K562 treated with DMSO at 1 percent for 48 hours (cell line): ENCODE data around the gene CHD1L. TPM values are rescaled to one million over a fixed set of nuclear protein-coding genes. Genes with fewer than 3 reads are reported as not detected.

Experiments used
- total RNA-seq: library from RNA; unstranded; fragments of 300-600 nt; gene quantifications from 2 replicates; pipeline ENCODE4 v1.2.3, GENCODE V29; 2022; ENCODE audit warnings: low replicate concordance; ENCODE audit errors: extremely low read depth

The CHD1L gene
- total RNA-seq: not detected in 2 replicates

DNA sequence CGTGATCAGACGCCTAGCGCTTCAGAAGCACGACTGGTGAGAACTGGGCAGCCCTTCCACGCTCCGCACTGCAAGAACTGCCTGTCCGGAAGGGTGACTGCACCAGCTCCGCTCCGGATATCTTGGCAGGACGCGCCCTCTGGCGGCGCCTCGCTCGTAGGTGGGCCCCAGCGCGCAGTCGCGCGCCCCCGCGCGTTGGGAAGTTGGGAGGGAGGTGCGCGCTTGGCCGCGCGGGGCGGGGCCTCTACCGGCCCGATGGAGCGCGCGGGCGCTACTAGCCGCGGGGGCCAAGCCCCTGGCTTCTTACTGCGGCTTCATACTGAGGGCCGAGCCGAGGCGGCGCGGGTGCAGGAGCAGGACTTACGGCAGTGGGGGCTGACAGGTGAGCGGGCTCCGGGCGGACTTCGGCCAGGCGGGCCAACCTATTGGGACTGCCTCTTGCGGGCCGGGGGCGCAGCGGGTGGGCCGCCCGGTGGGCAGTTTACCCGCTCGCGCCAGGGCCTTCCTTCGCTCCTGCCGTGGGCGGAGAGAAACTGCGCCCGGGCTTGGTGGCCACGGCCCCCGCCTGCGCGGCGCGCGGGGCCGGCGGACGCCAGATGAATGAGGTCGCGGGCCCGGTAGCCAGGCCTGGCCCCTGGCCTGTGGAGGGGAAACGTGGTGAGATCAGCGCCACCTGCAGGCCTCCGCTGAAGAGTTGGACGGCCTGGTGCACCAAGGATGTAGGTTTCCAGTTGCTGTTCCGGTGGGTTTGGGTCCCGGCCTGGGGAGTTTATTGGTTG lies at the start of gene CHD1L:
CHD1L (plus strand) TSS at position 236 of the 779 bp plus-strand sequence; CDS start at position 256, 20 bp downstream.

DNA sequence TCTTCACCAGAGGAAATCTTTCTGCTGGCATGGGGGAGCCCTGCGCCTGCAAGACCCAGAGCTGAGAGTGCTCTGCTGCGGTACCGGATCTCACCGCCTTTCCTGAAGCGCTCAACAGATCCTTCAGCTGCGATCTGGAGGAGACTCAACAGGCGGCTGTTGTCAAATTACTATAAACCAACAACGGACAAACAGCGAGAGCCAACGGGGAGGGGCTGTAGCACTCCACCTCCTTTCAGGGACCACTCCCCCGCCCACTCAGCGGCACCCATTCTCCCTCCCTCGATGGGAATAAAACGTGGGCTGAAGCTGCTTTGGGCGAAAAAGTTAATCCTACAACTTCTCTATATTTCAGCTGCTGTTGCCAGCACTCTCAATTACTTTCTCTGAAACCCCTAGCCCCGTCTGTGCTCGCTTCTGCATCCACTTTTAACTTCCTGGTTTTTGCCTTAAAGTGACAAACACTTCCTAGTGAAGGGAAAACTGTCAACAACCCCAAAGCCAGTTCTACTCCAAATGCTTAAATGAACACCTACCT lies 17.2 kb upstream of the CHD1L start, which contains the start of gene FMO5:
FMO5 (minus strand) TSS at position 147 of the 538 bp plus-strand sequence. CDS start 310 bp downstream, outside the sequence.

Other genes starting within 250 kb of the CHD1L start
- not detected in 2 replicates for gene PRKAB2, start 70.2 kb upstream of the CHD1L start, total RNA-seq
- gene FMO5, start 17.3 kb upstream of the CHD1L start, total RNA-seq: not detected in 2 replicates